HG03432 (cell line): Measurements from ENCODE around the gene MCFD2.
"Not testable (repeated sequence)": the region's sequence is repeated elsewhere in the genome, so short reads cannot be mapped to it uniquely, and the experiment has no call there.

Experiments used
- ATAC-seq: cut with Tn5 transposase; IDR thresholded peaks from one replicate; pipeline ENCODE4 v1.9.1; 2021; ENCODE audit warnings: mild to moderate bottlenecking, moderate library complexity; ENCODE audit not compliant: unreplicated experiment

MCFD2 gene

DNA sequence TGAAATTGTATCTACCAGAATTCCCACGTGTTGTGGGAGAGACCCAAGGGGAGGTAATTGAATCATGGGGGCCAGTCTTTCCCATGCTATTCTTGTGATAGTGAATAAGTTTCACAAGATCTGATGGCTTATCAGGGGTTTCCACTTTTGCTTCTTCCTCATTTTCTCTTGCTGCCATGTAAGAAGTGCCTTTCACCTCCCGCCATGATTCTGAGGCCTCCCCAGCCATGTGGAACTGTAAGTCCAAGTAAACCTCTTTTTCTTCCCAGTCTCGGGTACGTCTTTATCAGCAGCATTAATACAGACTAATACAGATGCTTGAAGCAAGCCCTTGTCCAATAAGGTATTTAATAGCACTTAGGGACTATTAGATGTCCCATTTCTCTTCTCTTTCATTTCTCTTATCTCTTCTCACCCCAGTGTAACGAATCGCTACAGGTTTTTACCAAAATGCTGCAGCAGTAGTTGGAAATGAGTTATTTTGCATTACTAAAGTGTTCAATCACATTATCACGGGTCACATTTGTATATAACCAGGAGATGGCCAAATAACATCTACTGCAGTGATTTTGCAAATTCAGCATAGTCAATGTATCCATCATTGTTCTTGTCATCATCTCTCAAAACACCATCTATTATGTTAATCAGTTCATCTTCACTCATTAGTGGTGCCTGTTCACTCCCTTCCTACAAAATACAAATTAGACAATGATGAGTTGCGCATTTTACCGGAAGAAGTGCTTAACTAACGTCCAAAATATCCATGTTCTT is 10.5 kb downstream of the MCFD2 start:
- not testable (repeated sequence) for ATAC-seq

- ATAC-seq: not testable (repeated sequence)
Measured at GRCh38 chr2:46902980-46903379, 12.6 kb downstream of the MCFD2 start.

GRCh38 chr2:46902465-46902864 is 13.1 kb downstream of the MCFD2 start:
- ATAC-seq: no peak

DNA sequence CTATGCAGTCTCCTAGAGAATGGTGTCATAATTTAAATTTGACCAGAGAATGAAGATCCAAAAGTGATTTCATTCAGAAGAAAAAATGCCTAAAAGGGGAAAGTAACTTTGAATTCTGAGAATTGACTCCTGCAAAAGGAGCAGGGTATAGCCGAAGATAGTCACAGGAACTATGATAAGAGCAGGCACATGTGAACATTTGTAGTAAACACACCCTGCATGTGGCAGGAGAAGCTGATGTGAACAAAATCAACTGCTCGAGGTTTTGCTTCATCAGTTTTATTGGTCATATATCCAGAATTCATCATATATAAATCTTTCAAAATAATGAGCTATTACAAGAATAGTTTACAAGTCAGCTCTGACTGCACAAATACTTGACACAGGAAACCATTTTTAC is 14.0 kb downstream of the MCFD2 start:
- no peak for ATAC-seq

GRCh38 chr2:46900381-46900780 is 15.2 kb downstream of the MCFD2 start:
- no peak for ATAC-seq

DNA sequence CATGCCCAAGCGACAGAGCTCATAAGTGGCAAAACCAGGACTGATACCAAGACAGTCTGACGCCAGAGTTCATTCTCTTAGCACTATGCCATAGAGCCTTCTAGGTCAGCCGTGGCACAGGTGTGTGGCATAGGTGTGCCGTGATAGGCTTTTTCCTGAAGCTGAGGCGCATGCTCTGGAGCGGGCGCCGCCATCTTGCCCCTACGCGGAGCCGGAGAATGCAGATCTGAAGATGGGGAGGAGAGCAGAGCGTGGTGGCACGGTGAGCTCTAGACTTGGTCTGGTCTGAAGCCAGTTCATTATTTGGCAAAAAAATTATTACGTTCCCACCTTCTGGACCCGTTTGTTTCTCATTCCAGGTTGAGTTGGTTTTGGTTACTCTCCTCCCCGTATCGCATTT is 16.6 kb downstream of the MCFD2 start:
- ATAC-seq: no peak

GRCh38 chr2:46898024-46898423 is 17.6 kb downstream of the MCFD2 start:
- no peak for ATAC-seq

DNA sequence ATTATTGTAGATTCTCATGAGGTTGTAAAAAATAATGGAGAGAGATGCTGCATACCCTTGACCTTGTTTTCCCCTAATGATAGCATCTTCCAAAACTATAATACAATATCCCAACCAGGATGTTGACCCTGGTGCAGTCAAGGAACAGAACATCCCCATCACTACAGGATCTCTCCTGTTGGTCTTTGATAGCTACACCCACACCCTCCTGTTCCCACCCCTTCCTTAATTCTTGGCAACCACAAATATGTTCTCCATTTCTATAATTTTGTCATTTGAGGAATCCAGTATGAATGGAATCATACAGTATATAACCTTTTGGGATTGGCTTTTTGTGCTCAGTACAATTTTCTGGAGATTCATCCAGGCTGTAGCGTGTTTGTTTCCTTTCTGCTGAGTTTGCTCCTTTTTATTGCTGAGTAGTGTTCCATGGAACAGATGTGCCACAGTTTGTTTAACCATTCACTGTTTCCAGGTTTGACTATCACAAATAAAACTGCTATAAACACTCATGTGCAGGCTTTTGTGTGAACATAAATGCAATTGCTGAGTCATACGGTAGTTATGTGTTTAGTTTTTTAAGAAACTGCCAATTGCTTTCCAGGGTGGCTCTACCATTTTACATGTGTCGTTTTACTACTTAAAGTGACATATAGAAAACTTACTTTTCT is 22.2 kb downstream of the MCFD2 start:
- no peak for ATAC-seq

DNA sequence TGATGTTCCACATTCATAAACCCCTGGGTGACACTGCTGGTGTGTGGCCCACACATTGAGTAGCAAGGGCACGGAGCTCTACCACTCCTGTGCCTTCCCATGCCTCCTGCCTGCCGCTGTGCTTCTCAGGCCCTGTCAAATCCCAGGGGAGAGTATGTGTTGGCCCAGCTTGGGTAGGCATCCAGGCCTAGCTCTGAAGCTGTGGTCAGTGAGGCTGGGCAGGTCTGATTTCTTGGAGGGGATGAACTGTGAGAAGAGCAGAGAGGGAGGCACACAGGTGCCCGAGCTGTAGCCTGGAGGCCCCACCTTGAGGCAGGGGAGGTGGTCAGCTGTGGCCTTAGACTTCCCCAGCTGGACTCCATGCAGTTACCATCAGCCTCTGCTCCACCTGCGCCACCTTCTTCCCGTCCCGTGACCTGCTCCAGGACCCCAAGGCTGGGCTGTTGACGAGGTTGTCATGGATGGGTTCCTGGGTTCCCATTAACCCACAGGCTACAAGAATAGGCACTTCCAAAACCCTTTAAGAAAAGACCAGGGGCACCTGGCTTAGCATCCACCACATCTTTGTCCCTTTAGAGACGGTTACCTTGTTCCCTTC is 23.6 kb downstream of the MCFD2 start:
- ATAC-seq: no peak

- no peak for ATAC-seq
Measured at GRCh38 chr2:46888421-46888952, 27.1 kb downstream of the MCFD2 start.

DNA sequence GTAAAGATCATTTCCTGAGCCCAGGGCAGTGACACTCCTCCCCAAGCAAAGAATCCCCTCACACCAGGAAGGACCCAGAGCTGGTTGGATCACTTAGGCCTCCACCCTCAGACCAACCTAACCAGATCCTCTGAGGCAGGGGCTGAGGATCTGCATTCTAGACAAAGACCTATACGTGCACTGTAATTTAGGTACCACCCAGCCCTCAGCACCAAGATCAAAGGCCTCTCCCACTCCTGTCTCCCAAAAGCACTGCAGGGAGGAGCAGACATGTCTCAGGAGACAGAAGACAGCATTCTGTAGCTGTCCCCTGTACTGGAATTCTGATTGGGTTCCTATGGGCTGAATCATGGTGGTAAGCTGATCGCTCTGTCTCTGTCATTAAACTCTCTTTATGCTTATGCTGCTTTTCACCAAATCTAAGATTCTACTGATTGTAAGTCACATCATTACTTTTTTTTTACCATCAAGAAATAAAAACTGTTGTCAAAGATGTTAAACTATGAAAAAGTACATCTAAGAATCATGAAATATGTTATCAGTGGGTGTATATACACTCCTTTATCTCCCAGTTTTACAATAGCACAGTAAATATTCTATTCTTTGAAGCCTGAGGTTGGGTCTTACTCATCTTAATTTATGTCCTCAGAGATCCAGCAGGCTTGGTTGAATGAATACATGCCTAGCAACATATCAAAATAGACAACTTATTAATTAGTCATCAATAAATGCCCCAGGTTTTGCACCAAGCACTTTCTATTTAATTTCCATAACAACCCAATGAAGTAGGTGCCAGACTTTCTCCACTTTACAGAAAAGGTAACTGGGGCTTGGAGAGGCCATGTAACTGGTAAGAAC is 28.3 kb downstream of the MCFD2 start:
- ATAC-seq: no peak

DNA sequence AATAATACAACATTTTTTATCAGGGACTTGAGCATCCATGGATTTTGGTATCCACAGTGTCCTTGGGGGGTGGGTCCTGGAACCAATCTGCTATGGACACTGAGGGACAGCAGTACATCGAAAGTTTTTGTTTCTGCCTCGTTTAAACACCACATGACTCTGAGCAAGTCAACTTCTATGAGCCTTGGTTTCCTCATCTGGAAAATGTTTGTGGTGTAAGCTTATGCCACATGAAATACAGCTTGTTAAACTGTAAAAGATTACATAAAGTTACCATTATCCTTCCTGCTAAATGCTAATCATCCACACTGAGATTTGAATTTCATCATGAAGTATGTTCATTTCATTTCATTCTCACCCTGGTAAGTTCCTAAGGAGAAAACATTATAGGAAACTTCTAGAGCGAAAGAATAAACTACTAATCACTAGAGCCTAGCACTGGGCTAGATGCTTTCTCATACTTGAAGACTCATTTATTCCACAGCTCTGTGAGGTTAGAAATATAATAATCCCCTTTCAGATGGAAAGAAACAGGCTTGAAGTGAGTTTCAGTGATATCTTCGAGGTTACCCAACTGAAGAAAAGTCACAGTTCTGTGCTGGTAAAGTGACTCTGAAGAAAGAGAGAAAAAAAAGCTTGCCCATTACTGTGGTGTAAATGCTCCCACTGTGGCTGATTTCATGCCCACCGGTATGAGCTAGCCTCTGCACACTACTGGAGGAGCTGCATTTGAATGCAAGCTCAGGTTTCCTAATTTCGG is 29.2 kb downstream of the MCFD2 start:
- no peak for ATAC-seq

- no peak for ATAC-seq
Measured at GRCh38 chr2:46885376-46885775, 30.2 kb downstream of the MCFD2 start.

DNA sequence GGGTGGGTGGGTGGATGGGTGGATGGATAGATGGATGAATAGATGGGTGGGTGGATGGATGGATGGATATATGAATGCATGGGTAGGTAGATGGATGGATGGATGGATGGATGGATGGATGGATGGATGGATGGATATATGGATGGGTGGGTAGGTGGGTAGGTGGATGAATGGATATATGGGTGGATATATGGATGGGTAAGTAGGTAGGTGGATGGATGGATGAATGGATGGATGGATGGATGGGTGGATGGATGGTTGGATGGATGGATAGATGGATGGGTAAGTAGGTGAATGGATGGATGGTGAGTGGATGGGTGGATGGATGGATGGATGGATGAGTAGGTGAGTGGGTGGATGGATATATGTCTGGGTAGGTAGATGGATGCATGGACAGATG is 36.1 kb downstream of the MCFD2 start:
- ATAC-seq: no peak

DNA sequence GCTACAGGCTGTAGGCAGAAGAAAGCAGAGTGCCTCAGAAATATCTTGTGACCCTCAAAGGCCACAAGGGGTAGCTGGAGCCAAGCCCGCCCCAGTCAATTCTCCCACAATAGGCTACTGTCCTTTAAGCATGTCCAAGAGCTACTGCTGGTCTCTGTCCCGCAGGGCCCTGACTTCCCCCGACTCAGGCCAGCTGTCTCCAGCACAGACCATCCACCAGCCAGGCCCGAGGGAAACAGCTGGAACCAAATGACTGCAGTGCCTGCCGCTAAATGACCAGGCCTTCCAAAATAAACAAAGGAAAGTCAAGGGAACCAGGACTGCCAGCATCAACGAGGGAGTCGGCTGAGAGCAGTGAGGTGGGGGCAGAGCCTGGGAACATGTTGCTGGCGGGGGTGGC is 36.7 kb downstream of the MCFD2 start:
- ATAC-seq: no peak

DNA sequence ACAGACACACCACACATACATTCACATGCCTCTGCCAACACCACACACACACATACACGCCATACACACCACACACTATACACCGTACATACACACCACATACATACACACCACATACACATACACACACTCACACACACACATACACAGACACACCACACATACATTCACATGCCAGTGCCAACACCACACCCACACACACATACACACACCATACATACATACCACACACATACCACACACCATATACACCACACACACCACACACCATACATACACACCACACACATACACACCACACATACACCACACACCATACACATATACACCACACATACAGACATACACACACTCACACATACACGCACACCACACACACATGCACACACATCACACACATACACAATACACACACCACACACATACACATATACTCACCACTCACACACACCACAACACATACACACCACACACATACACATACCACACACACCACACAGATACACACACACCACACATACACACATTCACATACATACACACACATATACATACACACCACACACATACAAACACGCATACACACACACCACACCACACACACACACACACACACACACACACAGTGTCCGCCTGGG is 37.2 kb downstream of the MCFD2 start:
- ATAC-seq: no peak

GRCh38 chr2:46877619-46878113 is 37.9 kb downstream of the MCFD2 start:
- no peak for ATAC-seq

GRCh38 chr2:46876741-46877384 is 38.7 kb downstream of the MCFD2 start:
- no peak for ATAC-seq
